HG02981 (cell line): ENCODE results near the gene TM4SF4.

Source experiments
- ATAC-seq: cut with Tn5 transposase; IDR thresholded peaks from one replicate; pipeline ENCODE4 v1.9.1; 2021; ENCODE audit warnings: mild to moderate bottlenecking, moderate library complexity; ENCODE audit not compliant: unreplicated experiment

The TM4SF4 gene

GRCh38 chr3:149480326-149481017 lies 6.0 kb downstream of the TM4SF4 start:
- peak; percentile 91 for ATAC-seq

GRCh38 chr3:149481056-149481455 lies 6.6 kb downstream of the TM4SF4 start:
- no peak for ATAC-seq

GRCh38 chr3:149481491-149481890 lies 7.0 kb downstream of the TM4SF4 start:
- no peak for ATAC-seq

GRCh38 chr3:149486726-149487125 lies 12.2 kb downstream of the TM4SF4 start:
- ATAC-seq = no peak

GRCh38 chr3:149487598-149488197 lies 13.2 kb downstream of the TM4SF4 start:
- peak; percentile 81 for ATAC-seq

GRCh38 chr3:149489060-149489690 lies 14.7 kb downstream of the TM4SF4 start:
- ATAC-seq = no peak

GRCh38 chr3:149490260-149490971 lies 15.9 kb downstream of the TM4SF4 start:
- ATAC-seq = no peak

GRCh38 chr3:149493315-149494021 lies 19.0 kb downstream of the TM4SF4 start:
- ATAC-seq = no peak

GRCh38 chr3:149494022-149494758 lies 19.7 kb downstream of the TM4SF4 start:
- no peak for ATAC-seq

GRCh38 chr3:149494759-149495580 lies 20.5 kb downstream of the TM4SF4 start:
- no peak for ATAC-seq

- ATAC-seq = no peak
Measured at GRCh38 chr3:149495581-149496125, 21.2 kb downstream of the TM4SF4 start.

- no peak for ATAC-seq
Measured at GRCh38 chr3:149496891-149497290, 22.4 kb downstream of the TM4SF4 start.

GRCh38 chr3:149497966-149498670 lies 23.6 kb downstream of the TM4SF4 start:
- no peak for ATAC-seq

GRCh38 chr3:149501524-149501923 lies 27.0 kb downstream of the TM4SF4 start:
- no peak for ATAC-seq

- ATAC-seq = no peak
Measured at GRCh38 chr3:149502438-149502837, 27.9 kb downstream of the TM4SF4 start.

- no peak for ATAC-seq
Measured at GRCh38 chr3:149506540-149506939, 32.0 kb downstream of the TM4SF4 start.

GRCh38 chr3:149506965-149507364 lies 32.5 kb downstream of the TM4SF4 start:
- ATAC-seq = no peak

- ATAC-seq = no peak
Measured at GRCh38 chr3:149507491-149508324, 33.2 kb downstream of the TM4SF4 start.
